HepG2 (cell line): Measurements from ENCODE around the gene FIS1. TPM values are rescaled to one million over a fixed set of nuclear protein-coding genes. Genes with fewer than 3 reads are reported as not detected.

Experiments
- ADNP ChIP-seq: sonication (generic); formaldehyde crosslinking; IDR thresholded peaks from 2 replicates; pipeline ENCODE4 v1.4.0; 2020; ENCODE audit warnings: missing genetic modification reagents
- ELF3 ChIP-seq: IDR thresholded peaks from 2 replicates; pipeline ENCODE4 v1.6.1; 2016; ENCODE audit warnings: missing genetic modification reagents, missing compliant biosample characterization
- ZBTB20 ChIP-seq: sonication (generic); formaldehyde crosslinking; IDR thresholded peaks from 2 replicates; pipeline ENCODE4 v1.8.1; 2023; ENCODE audit warnings: missing genetic modification reagents, low read depth, mild to moderate bottlenecking, borderline replicate concordance
- ZFYVE20 ChIP-seq: sonication (generic); formaldehyde crosslinking; IDR thresholded peaks from 2 replicates; pipeline ENCODE4 v1.8.0; 2023; ENCODE audit warnings: low read depth, mild to moderate bottlenecking, moderate library complexity, missing genetic modification reagents, borderline replicate concordance
- ZNF180 ChIP-seq: sonication (generic); formaldehyde crosslinking; IDR thresholded peaks from 2 replicates; pipeline ENCODE4 v1.4.0; 2020; ENCODE audit warnings: low read depth, missing genetic modification reagents, borderline replicate concordance
- polyA plus RNA-seq, 8 experiments: library from polyadenylated mRNA; depleted of rRNA in 3 of 8; stranded (reverse) in 7 of 8; unstranded in 1 of 8; fragments of >200 nt; fragmentation: Illumina TruSeq in 4 of 8; extraction: Trizol in 4 of 8; gene quantifications; 2 replicates each; pipeline versions ENCODE4 v1.2.1 to v1.2.3, GENCODE V29; 2011 to 2016; ENCODE audit warnings: low read depth in 4 of 8, missing spikeins in 1 of 8, mixed read lengths in 1 of 8; ENCODE audit not compliant: insufficient read depth in 1 of 8
- total RNA-seq, 5 experiments: library from RNA; depleted of rRNA; stranded (reverse); fragments of >200 nt; fragmentation: Illumina TruSeq; extraction: Trizol; gene quantifications; 2 replicates each; pipeline ENCODE4 v1.2.3, GENCODE V29; 2016; ENCODE audit warnings: low read depth in 1 of 5
- TF ChIP-seq, protein P1 (sequence below): sonication (generic); formaldehyde crosslinking; IDR thresholded peaks from 2 replicates; pipeline ENCODE4 v1.5.1; 2020; ENCODE audit warnings: mild to moderate bottlenecking, missing genetic modification reagents, borderline replicate concordance
- TF ChIP-seq, protein P2 (sequence below): sonication (generic); formaldehyde crosslinking; IDR thresholded peaks from 2 replicates; pipeline ENCODE4 v1.5.0; 2020; ENCODE audit warnings: missing genetic modification reagents
- TF ChIP-seq, protein P3 (sequence below), 2 experiments: fragments of 450-650 bp in 1 of 2; sonication (generic) in 1 of 2; formaldehyde crosslinking; IDR thresholded peaks; 2 replicates each; pipeline versions ENCODE4 v1.5.0 to v1.8.0; 2020 to 2022; ENCODE audit warnings: mild to moderate bottlenecking in 1 of 2, missing genetic modification reagents in 1 of 2
- TF ChIP-seq, protein P4 (sequence below): sonication (generic); formaldehyde crosslinking; IDR thresholded peaks from 2 replicates; pipeline ENCODE4 v1.8.1; 2023; ENCODE audit warnings: mild to moderate bottlenecking, moderate library complexity, missing genetic modification reagents
- TF ChIP-seq, protein P5 (sequence below): sonication (generic); formaldehyde crosslinking; IDR thresholded peaks from 2 replicates; pipeline ENCODE4 v1.4.0; 2020; ENCODE audit warnings: missing genetic modification reagents
- TF ChIP-seq, protein P6 (sequence below): sonication (generic); formaldehyde crosslinking; IDR thresholded peaks from 2 replicates; pipeline ENCODE4 v1.4.0; 2020; ENCODE audit warnings: missing genetic modification reagents

The FIS1 gene
- total and polyA plus RNA-seq, 2 of the 13 experiments (the other 11 are each of a cell fraction or from before 2014, with no cell fraction given): 97.5 to 101 TPM

DNA sequence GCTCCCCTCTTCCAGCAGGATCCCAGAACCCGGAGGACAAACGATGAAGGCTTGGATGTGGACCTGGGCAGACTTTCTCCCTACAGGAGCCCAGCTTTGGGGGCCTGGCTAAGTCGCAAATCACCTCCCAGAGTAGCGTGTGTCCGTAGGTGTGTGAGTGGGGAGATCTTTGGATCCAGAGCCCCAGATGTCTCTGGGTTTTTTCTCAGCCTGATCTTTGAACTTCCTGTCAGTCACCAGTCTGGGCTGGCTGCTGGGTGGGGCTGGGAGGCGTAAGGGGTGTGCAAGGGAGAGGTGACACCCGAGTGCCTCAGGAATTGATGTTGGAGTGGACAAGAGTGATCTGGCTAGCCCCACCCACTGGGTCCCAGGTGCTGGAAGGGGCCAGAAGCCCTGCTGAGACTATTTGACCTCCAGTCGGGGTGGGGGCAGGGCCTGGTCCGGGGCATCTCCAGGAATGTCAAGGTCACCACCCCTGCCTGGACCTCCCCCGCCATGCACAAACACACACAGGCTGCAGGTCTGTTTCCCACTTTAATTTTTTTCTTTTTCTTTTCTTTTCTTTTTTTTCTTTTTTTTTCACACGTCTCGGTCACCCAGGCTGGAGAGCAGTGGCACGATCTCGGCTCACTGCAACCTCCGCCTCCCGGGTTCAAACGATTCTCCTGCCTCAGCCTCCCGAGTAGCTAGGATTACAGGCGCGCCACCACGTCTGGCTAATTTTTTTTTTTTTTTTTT lies 43.9 kb downstream of the FIS1 start, which contains the start of gene MOGAT3 (continued):
- TF ChIP-seq ELF3 (CRISPR knock-in tag): peak; percentile 58; the same call in 1 of the 2 replicates
- TF ChIP-seq, protein P1, sequence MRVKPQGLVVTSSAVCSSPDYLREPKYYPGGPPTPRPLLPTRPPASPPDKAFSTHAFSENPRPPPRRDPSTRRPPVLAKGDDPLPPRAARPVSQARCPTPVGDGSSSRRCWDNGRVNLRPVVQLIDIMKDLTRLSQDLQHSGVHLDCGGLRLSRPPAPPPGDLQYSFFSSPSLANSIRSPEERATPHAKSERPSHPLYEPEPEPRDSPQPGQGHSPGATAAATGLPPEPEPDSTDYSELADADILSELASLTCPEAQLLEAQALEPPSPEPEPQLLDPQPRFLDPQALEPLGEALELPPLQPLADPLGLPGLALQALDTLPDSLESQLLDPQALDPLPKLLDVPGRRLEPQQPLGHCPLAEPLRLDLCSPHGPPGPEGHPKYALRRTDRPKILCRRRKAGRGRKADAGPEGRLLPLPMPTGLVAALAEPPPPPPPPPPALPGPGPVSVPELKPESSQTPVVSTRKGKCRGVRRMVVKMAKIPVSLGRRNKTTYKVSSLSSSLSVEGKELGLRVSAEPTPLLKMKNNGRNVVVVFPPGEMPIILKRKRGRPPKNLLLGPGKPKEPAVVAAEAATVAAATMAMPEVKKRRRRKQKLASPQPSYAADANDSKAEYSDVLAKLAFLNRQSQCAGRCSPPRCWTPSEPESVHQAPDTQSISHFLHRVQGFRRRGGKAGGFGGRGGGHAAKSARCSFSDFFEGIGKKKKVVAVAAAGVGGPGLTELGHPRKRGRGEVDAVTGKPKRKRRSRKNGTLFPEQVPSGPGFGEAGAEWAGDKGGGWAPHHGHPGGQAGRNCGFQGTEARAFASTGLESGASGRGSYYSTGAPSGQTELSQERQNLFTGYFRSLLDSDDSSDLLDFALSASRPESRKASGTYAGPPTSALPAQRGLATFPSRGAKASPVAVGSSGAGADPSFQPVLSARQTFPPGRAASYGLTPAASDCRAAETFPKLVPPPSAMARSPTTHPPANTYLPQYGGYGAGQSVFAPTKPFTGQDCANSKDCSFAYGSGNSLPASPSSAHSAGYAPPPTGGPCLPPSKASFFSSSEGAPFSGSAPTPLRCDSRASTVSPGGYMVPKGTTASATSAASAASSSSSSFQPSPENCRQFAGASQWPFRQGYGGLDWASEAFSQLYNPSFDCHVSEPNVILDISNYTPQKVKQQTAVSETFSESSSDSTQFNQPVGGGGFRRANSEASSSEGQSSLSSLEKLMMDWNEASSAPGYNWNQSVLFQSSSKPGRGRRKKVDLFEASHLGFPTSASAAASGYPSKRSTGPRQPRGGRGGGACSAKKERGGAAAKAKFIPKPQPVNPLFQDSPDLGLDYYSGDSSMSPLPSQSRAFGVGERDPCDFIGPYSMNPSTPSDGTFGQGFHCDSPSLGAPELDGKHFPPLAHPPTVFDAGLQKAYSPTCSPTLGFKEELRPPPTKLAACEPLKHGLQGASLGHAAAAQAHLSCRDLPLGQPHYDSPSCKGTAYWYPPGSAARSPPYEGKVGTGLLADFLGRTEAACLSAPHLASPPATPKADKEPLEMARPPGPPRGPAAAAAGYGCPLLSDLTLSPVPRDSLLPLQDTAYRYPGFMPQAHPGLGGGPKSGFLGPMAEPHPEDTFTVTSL: peak; percentile 81; the same call in 1 of the 2 replicates
- TF ChIP-seq ADNP (CRISPR knock-in tag): no peak
- TF ChIP-seq, protein P2, sequence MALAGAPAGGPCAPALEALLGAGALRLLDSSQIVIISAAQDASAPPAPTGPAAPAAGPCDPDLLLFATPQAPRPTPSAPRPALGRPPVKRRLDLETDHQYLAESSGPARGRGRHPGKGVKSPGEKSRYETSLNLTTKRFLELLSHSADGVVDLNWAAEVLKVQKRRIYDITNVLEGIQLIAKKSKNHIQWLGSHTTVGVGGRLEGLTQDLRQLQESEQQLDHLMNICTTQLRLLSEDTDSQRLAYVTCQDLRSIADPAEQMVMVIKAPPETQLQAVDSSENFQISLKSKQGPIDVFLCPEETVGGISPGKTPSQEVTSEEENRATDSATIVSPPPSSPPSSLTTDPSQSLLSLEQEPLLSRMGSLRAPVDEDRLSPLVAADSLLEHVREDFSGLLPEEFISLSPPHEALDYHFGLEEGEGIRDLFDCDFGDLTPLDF (CRISPR knock-in tag): no peak
- TF ChIP-seq, protein P3, sequence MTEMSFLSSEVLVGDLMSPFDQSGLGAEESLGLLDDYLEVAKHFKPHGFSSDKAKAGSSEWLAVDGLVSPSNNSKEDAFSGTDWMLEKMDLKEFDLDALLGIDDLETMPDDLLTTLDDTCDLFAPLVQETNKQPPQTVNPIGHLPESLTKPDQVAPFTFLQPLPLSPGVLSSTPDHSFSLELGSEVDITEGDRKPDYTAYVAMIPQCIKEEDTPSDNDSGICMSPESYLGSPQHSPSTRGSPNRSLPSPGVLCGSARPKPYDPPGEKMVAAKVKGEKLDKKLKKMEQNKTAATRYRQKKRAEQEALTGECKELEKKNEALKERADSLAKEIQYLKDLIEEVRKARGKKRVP (CRISPR knock-in tag; IDR thresholded peaks at IDR 0.05): peak in 1 of 2 experiments; percentile 75; a peak in 2 of 4 replicates
- TF ChIP-seq ZNF180 (CRISPR knock-in tag): no peak
- TF ChIP-seq, protein P4, sequence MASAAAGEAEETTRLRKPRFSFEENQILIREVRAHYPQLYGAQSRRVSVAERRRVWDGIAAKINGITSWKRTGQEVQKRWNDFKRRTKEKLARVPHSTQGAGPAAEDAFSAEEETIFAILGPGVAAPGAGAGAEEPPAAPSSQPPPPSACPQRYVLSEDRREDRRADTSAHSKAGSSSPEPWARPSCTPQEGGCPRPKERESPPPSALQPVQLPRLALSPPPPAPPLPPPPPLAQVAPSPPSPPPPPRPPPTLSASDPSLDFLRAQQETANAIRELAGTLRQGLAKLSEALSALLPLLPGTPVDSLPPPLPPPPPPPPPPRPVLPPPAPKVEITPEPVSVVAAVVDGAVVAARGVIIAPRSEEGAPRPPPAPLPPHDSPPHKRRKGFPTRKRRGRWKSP: peak; percentile 57; the same call in 1 of the 2 replicates
- no peak for TF ChIP-seq ZFYVE20 (CRISPR knock-in tag)
- TF ChIP-seq ZBTB20 (CRISPR knock-in tag): peak; percentile 92; the same call in 1 of the 2 replicates
- TF ChIP-seq, protein P5, sequence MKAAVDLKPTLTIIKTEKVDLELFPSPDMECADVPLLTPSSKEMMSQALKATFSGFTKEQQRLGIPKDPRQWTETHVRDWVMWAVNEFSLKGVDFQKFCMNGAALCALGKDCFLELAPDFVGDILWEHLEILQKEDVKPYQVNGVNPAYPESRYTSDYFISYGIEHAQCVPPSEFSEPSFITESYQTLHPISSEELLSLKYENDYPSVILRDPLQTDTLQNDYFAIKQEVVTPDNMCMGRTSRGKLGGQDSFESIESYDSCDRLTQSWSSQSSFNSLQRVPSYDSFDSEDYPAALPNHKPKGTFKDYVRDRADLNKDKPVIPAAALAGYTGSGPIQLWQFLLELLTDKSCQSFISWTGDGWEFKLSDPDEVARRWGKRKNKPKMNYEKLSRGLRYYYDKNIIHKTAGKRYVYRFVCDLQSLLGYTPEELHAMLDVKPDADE (CRISPR knock-in tag): peak; percentile 16; the same call in 1 of the 2 replicates
- TF ChIP-seq, protein P6, sequence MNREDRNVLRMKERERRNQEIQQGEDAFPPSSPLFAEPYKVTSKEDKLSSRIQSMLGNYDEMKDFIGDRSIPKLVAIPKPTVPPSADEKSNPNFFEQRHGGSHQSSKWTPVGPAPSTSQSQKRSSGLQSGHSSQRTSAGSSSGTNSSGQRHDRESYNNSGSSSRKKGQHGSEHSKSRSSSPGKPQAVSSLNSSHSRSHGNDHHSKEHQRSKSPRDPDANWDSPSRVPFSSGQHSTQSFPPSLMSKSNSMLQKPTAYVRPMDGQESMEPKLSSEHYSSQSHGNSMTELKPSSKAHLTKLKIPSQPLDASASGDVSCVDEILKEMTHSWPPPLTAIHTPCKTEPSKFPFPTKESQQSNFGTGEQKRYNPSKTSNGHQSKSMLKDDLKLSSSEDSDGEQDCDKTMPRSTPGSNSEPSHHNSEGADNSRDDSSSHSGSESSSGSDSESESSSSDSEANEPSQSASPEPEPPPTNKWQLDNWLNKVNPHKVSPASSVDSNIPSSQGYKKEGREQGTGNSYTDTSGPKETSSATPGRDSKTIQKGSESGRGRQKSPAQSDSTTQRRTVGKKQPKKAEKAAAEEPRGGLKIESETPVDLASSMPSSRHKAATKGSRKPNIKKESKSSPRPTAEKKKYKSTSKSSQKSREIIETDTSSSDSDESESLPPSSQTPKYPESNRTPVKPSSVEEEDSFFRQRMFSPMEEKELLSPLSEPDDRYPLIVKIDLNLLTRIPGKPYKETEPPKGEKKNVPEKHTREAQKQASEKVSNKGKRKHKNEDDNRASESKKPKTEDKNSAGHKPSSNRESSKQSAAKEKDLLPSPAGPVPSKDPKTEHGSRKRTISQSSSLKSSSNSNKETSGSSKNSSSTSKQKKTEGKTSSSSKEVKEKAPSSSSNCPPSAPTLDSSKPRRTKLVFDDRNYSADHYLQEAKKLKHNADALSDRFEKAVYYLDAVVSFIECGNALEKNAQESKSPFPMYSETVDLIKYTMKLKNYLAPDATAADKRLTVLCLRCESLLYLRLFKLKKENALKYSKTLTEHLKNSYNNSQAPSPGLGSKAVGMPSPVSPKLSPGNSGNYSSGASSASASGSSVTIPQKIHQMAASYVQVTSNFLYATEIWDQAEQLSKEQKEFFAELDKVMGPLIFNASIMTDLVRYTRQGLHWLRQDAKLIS (CRISPR knock-in tag): peak; percentile 55; the same call in 1 of the 2 replicates
